Measurements from ENCODE around the gene ZNF124. TPM values are rescaled to one million over a fixed set of nuclear protein-coding genes. Genes with fewer than 3 reads are reported as not detected.
A peak's percentile ranks its signal among the peaks of the same experiment; 100 is the strongest.

The ZNF124 gene
- total RNA-seq, 1 donor from 2014 or later = 273 TPM

GRCh38 chr1:247114351-247115140 lies 57.3 kb downstream of the ZNF124 start:
- TF ChIP-seq, protein P1, sequence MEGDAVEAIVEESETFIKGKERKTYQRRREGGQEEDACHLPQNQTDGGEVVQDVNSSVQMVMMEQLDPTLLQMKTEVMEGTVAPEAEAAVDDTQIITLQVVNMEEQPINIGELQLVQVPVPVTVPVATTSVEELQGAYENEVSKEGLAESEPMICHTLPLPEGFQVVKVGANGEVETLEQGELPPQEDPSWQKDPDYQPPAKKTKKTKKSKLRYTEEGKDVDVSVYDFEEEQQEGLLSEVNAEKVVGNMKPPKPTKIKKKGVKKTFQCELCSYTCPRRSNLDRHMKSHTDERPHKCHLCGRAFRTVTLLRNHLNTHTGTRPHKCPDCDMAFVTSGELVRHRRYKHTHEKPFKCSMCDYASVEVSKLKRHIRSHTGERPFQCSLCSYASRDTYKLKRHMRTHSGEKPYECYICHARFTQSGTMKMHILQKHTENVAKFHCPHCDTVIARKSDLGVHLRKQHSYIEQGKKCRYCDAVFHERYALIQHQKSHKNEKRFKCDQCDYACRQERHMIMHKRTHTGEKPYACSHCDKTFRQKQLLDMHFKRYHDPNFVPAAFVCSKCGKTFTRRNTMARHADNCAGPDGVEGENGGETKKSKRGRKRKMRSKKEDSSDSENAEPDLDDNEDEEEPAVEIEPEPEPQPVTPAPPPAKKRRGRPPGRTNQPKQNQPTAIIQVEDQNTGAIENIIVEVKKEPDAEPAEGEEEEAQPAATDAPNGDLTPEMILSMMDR (IDR thresholded peaks at IDR 0.05; ENCODE audit: unreplicated experiment) = no peak
- Mint-ChIP-seq H3K27ac (peak overlapping the region; percentile 11), H3K4me3 (ENCODE audit: low read depth) (no peak overlapping the region)

GRCh38 chr1:247113733-247114271 lies 58.0 kb downstream of the ZNF124 start:
- Mint-ChIP-seq H3K9me3 (ENCODE audit: low read depth) (no peaks in the 10 kb centered on the region), H3K27ac (peak overlapping the region; percentile 33), H3K4me3 (ENCODE audit: low read depth) (peak overlapping the region; percentile 48), H3K27me3 (no peaks in the 10 kb centered on the region), H3K36me3 (ENCODE audit: insufficient read depth) (peaks cover 2% of the 10 kb centered on the region), H3K4me1 (ENCODE audit: low read depth) (peaks cover 8% of the 10 kb centered on the region)
- no peak for DNase-seq (ENCODE audit: low spot score, unreplicated experiment)
- TF ChIP-seq, protein P1 (IDR thresholded peaks at IDR 0.05; ENCODE audit: unreplicated experiment) = no peak

More at GRCh38 chr1:247114351-247115140, 57.3 kb downstream of the ZNF124 start:
- DNase-seq (ENCODE audit: low spot score, unreplicated experiment) = no peak
- H3K36me3 Mint-ChIP-seq (ENCODE audit: insufficient read depth) = peaks cover 2% of the 10 kb centered on the region
- no peaks in the 10 kb centered on the region for H3K27me3 Mint-ChIP-seq
- H3K4me1 Mint-ChIP-seq (ENCODE audit: low read depth) = peaks cover 8% of the 10 kb centered on the region
- no peaks in the 10 kb centered on the region for H3K9me3 Mint-ChIP-seq (ENCODE audit: low read depth)

- Mint-ChIP-seq H3K4me3 (ENCODE audit: low read depth) (peak overlapping the region; percentile 48), H3K27ac (no peak overlapping the region), H3K9me3 (ENCODE audit: low read depth) (no peaks in the 10 kb centered on the region), H3K36me3 (ENCODE audit: insufficient read depth) (peaks cover 2% of the 10 kb centered on the region), H3K4me1 (ENCODE audit: low read depth) (peaks cover 8% of the 10 kb centered on the region), H3K27me3 (no peaks in the 10 kb centered on the region)
- TF ChIP-seq, protein P1 (IDR thresholded peaks at IDR 0.05; ENCODE audit: unreplicated experiment) = no peak
- DNase-seq (ENCODE audit: low spot score, unreplicated experiment) = no peak
Observed at GRCh38 chr1:247113094-247113497, 58.7 kb downstream of the ZNF124 start.

DNA sequence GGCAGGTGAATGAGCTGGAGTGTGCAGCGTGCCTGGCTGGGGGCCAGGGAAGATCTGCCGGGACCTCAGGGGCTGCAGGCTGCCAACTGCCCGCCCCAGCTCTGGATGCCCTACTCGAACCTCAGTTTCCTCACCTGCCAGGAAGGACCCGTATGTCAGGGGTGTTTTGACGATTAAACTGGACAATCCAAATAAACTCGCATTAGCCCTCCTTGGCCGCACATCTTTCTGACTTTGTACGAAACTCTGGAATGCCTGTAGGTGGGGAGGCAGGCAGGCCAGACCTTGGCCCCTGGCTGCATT lies 59.4 kb downstream of the ZNF124 start:
- Mint-ChIP-seq H3K4me3 (ENCODE audit: low read depth) (peak overlapping the region; percentile 64), H3K9me3 (ENCODE audit: low read depth) (no peaks in the 10 kb centered on the region), H3K4me1 (ENCODE audit: low read depth) (peaks cover 8% of the 10 kb centered on the region), H3K27ac (peak overlapping the region; percentile 64), H3K27me3 (no peaks in the 10 kb centered on the region), H3K36me3 (ENCODE audit: insufficient read depth) (peaks cover 2% of the 10 kb centered on the region)
- TF ChIP-seq, protein P1 (IDR thresholded peaks at IDR 0.05; ENCODE audit: unreplicated experiment) = no peak
- no peak for DNase-seq (ENCODE audit: low spot score, unreplicated experiment)

GRCh38 chr1:247111700-247112478 lies 59.9 kb downstream of the ZNF124 start:
- Mint-ChIP-seq H3K4me1 (ENCODE audit: low read depth) (peaks cover 8% of the 10 kb centered on the region), H3K4me3 (ENCODE audit: low read depth) (peak overlapping the region; percentile 86), H3K27ac (peak overlapping the region; percentile 97), H3K27me3 (no peaks in the 10 kb centered on the region), H3K36me3 (ENCODE audit: insufficient read depth) (peaks cover 2% of the 10 kb centered on the region), H3K9me3 (ENCODE audit: low read depth) (no peaks in the 10 kb centered on the region)
- TF ChIP-seq, protein P1 (IDR thresholded peaks at IDR 0.05; ENCODE audit: unreplicated experiment) = no peak
- peak; percentile 58 for DNase-seq (ENCODE audit: low spot score, unreplicated experiment)
